HG02759 (cell line): ENCODE results near the gene TRIM43B.
"Not testable (repeated sequence)": the region's sequence is repeated elsewhere in the genome, so short reads cannot be mapped to it uniquely, and the experiment has no call there.

ENCODE experiments used
- ATAC-seq: cut with Tn5 transposase; IDR thresholded peaks from one replicate; pipeline ENCODE4 v1.9.1; 2021; ENCODE audit warnings: mild to moderate bottlenecking, moderate library complexity; ENCODE audit not compliant: unreplicated experiment

Gene TRIM43B

DNA sequence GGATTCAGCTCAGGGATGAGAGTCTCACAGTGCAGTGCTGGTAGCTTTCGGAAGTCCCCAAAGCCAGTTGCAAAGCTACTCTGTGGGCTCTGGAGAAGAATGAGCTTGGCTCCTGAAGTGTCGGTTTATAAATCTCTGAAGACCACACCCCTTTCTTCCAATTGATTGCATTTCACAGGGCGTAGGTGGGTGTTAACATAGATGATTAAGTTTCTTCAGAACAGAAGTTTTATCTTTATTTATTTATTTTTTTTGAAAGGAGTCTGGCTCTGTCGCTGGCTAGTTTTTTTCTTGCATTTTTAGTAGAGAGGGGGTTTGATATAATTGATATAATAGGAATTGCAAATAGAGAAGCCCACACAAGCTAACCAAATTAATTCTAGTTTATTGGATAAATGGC is at the start of gene TRIM43B:
TRIM43B (minus strand) TSS at position 101 of the 400 bp plus-strand sequence. CDS start 2,040 bp downstream, outside the sequence.
- not testable (repeated sequence) for ATAC-seq

DNA sequence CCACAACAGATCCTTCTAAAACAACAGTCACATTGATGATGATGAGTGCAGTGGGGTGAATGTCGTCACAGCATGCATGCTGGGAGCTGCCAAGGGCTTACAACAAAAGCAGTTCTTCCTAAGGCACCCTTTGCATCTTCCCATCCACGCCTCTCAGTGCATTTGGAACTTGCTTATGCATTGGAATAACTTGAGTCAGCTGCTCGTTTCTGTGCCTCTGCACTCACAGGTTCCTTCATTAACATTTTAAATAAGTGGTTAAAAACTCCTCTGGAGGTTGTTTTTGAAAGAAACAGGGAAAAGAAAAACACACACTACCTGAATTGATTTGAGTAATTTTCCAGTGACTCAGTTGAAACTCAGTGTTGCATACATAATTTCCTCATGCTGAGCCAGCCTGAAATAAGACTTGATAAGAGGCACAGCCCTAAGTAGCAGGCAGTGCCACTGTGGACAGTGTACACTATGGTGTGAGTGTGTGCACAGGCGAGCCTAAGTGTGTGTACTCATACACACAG is 46.8 kb upstream of the TRIM43B start:
- peak; percentile 14 for ATAC-seq

DNA sequence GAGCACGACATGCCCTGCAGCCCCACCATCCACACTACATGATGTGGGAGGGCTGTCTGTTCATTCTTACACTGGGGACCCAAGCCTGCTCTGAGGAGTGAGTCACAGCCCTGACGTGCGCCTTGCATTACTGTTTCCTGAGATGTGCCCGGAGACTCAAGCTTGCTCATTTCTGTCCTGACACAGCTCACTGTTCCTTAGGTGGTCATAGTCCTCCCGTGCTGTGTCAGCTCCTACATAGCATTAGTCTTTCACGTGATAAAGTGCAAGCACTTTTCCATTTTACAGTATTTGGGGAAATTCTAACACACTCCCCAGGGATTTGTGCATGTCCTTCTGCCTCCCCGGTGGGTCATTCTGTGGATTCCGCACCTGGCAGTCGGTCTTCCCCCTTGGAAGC is 46.2 kb upstream of the TRIM43B start:
- ATAC-seq = peak; percentile 71

DNA sequence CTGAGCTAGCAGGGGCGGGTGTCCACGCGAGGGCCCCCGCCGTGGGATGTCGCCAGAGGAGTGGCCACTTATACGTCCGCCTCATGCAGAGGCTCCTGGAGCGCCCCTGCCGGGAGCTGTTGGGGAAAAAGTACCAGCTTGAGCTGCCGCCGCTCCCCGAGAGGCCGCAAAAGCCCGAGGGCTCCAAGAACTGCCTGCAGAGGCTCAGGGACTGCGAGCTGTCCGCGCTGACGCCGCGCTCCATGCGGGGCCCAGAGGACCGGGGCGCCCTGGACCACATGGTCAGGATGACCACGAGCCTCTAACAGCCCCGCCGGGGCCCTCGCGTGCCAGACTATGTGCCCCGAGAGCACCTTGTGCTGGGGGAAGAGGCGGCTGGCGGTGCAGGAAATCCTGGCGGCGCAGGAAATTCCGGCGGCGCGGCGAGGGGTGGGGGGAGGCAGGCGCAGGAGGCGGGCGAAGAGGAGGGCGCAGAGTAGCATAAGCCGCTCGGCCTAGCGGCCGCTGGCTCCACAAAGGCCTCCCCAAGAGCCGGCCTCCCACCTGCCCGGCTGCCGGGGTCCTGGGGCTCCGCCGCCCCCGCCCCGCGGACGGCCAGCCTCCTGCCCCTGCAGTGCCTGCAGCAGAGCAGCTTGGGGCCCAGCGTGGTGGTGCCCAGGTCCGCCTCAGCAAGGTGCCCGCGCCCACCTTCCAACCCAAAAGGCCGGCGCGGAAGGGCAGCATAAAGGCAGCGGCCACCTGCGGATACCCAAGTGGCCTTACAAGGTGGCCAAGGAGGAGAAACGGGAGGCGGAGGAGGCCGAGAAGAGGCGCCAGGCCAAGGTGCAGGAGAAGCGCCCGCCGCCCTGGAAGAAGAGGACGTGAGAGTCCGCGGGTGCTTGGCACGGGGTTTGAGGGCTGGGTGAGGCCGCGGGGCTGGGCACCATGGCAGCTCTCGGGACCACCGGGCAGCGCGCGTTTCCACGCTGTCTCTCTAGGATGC is 42.1 kb upstream of the TRIM43B start:
- peak; percentile 76 for ATAC-seq

DNA sequence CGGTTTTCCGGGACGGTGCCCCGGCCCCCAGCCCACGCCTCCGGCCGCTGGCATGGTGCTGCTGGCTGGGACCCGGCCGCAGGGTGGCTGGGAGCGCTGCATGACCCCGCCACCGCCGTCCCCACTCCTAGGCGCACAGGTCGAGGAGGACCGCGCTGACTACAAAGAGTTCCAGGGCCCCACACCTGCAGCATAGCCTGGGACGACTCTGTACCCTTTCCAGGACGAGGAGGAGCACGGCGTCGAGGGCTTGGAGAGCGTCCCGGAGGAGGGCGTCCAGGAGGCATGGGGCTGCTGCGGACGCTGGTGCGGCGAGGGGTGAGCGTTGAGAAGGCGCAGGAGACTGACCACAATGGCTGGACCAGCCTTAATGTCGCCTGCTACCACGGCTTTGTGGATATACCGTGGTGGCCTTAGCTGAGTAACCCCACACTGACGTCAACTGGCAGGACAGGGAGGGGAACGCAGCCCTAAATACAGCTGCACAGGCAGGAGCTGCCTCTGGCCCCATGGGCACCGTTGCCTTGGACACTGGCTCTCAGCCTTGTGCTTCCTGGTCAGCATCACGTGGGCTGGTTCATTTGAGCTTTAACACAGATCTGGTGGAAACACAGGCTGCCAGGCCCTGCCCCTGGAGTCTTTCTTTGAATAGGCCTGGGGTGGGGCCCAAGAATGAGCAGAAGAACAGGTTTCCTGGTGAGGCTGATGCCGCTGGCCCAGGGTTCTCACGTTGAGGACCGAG is 40.9 kb upstream of the TRIM43B start:
- ATAC-seq = no peak

DNA sequence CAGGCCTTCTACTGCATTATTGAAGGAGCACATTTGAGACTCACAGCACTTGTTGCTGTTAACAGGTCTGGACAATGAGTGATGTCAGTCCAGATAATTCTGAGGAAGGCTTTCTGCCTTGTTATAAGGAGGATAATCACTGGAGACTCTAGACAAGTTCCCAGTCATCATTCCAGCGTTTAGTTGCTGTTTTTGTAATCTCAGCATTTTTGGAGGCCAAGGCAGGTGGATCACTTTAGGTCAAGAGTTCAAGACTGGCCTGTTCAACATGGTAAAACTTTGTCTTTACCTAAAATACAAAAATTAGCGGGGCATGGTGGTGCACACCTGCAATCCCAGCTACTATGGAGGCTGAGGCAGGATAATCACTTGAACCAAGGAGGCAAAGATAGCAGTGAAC is 39.6 kb upstream of the TRIM43B start:
- ATAC-seq = no peak

DNA sequence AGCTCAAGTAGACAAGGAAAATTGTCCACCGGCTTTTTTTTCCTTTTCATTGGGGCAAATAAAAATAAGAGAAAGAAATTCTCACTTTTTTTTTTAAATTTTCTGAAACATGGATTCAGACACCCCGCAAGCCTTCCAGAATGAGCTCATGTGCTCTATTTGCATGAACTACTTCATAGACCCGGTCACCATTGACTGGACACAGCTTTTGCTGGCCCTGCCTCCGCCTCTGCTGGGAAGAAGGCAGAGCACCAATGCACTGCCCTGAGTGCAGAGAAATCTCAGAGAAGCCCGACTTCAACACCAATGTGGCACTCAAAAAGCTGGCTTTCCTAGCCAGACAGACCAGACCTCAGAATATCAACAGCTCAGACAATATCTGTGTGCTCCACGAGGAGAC is 30.2 kb upstream of the TRIM43B start:
- ATAC-seq = no peak

DNA sequence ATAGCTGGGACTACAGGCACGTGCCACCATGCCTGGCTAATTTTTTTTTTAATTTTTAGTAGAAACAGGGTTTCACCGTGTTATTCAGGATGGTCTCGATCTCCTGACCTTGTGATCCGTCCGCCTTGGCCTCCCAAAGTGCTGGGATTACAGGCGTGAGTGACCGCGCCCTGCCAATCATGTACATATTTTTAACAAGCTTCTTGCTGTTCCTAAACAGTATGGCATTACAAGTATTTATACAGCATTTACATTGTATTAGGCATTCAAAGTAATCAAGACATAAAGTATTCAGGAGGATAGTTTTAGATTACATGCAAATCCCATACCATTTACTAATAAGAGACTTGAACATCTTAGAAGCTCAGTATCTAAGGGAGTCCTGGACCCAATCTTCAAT is 29.7 kb upstream of the TRIM43B start:
- not testable (repeated sequence) for ATAC-seq

DNA sequence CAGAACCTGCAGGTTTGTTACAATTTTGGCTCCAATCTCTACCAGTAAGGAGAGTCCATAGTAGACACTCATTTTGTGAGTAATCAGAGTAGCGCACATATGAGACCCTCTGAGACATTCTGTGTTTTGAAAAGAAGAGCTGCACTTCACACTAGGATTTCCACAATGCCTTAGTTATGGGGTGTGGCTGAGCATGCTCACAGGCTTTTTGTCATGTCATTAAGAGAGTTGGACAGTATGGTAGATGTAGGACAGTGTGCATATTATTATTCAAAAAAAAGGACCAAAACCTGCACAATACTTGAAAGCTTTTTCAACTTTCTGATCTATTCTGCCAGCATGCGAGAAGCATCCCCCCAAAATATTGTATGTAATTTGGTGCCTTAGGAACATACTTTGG is 24.9 kb upstream of the TRIM43B start:
- no peak for ATAC-seq

DNA sequence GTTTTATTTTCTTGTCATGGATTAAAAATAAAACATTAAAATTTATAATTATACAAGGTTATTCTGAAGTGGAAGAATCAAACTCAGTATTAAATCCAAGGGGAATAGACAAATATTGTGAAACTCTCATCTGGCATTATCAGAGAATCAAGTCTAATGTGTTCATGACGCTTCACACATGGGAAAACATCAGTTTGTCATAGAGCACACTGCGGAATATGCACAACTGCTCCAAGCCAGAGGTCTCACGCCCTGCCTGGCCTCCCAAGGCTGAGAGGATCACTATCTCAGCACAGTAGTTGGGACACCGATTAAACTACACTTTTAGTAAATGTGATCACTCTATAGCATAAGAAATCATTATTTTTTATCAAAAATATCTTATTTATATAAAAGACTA is 20.7 kb upstream of the TRIM43B start:
- no peak for ATAC-seq

DNA sequence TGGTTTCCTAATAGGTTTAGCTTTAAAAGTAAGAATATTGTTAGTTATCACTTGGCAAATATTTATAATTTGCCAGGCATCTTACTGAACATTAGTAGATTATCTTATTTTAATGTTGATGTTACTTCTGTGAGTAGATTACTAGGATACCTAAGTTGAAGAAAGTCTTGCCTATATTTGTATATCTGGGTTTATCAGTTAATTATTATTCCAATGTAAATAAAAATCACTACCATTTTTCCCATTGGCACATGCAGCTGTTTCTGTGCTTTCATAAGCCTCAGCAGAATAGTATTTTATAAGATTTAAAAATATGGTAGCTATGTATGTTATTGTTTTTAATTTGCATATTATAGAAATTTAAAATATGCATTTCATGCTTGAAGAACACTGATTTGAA is 16.3 kb upstream of the TRIM43B start:
- ATAC-seq = no peak

DNA sequence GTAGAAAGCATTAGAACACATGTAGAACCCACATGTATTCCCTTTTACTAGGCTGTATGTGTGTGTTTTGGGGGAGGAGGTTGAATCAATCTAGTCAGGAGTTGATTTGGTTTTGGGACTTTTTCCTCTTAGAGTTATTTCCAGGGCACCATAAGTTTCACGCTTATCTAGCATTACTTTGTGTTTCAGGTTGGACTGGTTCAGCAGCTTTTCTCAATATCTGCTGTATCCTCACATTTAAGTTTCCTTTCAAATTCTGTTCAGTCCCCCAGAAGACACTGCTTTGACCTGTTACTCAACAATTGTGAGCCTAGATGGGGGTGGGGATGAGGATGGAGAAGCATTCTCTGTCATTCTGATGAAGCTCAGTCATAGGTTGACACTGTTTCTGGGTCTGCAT is 7.5 kb upstream of the TRIM43B start:
- ATAC-seq = not testable (repeated sequence)

DNA sequence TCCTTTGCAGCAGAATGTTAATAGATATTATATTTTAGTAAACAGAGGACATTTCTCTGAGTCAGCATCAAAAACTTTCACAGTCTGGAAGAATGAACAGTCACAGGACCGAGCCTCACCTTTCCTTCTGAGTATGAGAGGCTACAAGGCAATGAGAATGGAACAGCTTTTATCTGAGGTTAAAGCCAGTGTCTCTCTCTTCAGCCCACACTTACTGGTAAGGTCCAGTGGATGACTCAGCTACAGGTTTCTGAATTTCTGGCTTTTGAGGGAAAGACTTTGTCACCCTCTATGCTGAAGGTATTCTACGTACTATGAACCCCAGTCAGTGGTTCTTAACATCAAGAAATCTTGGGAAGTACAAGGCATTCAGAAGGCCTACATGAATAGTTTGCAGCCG is 9.5 kb downstream of the TRIM43B start:
- not testable (repeated sequence) for ATAC-seq

DNA sequence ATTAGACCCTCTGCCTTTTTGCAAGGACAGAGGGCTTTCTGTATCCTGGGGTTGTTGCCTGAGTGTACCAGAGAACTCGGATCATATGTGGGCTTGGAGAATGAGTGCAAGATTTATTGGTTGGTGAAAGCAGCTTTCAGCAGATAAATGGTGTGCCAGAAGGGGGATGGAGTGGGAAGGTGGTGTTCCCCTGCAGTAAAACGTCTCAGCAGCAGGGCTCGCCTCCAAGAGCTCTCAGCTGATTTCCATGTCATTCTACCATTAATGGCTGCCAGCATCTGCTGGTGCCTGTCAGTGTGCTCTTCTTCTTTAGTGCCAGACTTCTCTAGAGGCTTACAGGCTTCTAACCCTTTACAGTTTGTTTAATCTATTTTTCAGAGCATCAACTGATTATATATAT is 16.6 kb downstream of the TRIM43B start:
- ATAC-seq = not testable (repeated sequence)

DNA sequence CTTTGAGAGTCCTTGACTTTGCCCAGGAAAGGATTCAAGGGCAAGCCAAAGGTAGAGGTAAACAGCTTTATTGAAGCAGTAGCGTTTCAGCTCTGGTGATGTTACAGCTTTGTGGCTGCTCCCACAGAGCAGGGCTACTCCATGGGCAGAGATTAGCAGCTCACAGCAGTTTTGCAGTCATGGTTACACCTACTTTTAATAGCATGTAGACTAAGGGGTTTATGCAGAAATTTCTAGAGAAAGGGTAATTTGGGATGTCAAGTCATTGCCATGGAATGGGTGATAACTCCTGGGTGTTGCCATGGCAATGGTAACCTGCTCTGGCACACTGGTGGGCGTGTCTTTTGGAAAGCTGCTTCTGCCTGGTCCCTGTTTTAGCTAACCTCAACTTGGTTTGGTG is 18.0 kb downstream of the TRIM43B start:
- ATAC-seq = not testable (repeated sequence)

DNA sequence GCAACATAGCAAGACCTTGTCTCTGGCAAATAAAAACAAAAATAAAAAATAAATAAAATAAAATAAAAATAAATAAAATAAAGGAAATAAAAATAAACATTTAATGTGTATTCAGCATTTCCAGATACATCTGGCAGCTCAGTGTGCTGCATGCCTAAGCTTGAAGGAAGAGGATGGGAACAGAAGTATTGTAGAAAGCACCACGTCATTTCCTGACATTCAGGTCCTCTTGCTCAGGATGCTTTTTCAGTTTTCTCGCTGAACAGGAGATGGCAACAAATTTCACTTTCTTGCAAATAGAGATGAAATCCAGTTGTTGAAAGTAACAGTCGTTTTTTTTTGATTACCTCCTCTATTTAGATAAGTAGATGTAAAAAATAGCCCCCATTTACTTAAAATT is 21.3 kb downstream of the TRIM43B start:
- not testable (repeated sequence) for ATAC-seq

DNA sequence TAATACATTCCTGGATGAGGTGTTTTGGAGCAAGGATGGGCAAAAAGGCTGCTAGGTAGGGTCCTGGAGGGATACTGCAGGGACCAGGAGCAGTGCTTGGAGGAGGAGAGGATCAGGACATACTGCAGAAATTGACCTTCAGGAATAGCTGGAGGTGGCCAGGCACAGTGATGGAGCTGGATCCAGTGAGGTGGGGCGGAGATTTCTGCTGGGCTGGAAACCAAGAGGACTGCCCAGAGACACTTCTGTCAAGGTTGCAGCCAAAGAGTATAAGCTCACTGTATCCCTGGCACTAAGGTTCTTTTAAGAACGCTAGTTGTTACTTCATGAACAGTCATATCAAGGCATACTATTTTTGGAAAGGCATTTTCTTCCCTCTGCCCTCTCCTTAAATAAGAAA is 39.2 kb downstream of the TRIM43B start:
- ATAC-seq = not testable (repeated sequence)

DNA sequence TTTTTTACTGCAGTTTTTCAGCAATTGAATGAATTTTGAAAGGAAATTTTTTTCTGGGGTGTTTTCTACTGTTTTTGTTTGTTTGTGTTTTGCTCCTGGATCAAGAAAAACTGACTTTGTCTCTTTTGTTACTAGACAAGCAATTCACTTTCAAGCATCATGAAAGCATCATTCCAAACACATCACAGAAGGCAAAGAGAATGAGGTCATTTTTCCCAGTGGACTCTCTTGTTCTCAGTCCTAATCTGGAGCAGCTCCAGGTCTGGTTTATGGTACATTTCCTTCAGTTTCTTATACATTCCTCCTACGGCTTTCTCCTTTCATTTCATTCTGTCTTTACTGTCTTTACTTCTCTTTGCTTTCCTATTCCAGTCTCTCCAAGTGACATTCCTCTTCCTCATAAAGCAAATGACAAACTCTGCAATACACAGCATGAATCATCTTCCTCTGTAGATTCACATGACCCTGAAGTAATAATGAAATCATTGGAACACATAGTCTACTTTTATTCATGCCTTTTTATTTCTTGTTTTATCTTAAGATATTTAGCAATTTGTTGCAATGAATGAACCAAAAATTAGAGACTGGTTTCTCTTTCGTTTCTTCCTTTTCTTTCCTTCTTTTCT is 42.0 kb downstream of the TRIM43B start:
- ATAC-seq = not testable (repeated sequence)

DNA sequence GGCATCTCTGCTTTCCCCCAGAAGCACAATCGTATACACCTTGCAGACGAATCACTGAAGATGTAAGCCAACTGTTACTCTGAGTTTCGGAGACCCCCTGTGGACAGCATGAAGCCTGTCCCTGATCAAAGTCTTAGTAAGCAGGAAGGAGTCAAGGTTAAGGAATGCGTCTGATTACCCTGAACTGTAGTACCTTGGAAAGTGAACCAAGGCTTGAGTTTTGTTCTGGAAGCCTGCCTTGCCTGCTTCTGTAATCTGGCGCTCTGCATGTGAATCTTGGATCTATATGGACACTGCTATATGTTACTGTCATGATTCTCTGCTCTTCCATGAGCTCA is 48.7 kb downstream of the TRIM43B start:
- ATAC-seq = not testable (repeated sequence)

DNA sequence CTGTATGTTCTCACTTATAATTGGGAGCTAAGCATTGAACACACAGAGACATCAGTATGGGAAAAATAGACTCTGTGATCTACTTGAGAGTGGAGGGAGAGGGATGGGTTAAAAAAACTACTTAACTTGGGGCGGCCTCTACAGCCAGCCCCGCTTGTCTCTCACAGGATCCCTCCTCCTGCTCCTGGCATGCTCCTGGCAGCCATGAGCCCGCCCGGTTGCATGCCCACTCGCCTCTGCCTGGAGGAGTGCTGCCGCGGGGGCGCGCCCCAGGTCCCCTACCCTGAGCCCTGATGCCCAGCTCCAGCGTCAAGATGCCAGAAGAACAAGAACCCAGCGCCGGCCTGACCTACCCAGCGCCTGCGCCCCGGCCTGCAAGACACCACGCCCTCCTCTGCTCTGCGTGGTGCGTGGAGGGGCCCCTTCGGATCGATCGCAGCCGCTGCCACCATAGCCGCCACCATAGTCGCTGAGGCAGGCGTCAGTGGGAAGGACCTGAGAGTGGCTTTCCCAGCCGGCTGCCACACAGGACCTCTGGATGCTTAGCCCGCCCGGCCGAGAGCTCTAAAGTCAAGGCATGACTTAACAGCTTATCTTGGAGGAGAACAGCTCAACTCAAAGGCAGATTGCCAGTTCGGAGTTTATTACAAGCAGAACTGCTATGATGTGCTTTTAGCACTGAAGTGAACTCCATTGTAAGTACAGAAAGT is 49.2 kb downstream of the TRIM43B start:
- not testable (repeated sequence) for ATAC-seq
